BE2C (cell line): ENCODE results near the gene NPIPB6.
A peak's percentile ranks its signal among the peaks of the same experiment; 100 is the strongest.

Experiments used
- DNase-seq: peaks from one replicate; pipeline ENCODE4 v3.0.0-alpha.2; 2020
- H3K27me3 ChIP-seq: fragments of 250-450 bp; sonication (Bioruptor Pico); 2 replicates; pipeline ENCODE4 v1.5.1; 2020; ENCODE audit warnings: mild to moderate bottlenecking
- H3K36me3 ChIP-seq: fragments of 250-450 bp; sonication (Bioruptor Pico); 2 replicates; pipeline ENCODE4 v1.5.1; 2020; ENCODE audit warnings: mild to moderate bottlenecking
- H3K4me1 ChIP-seq: fragments of 250-450 bp; sonication (Bioruptor Pico); 2 replicates; pipeline ENCODE4 v1.5.1; 2020
- H3K4me3 ChIP-seq: 2 replicates; pipeline ENCODE4 v1.5.1; 2011; ENCODE audit warnings: low read depth, low read length
- H3K9me3 ChIP-seq: fragments of 250-450 bp; sonication (Bioruptor Pico); 2 replicates; pipeline ENCODE4 v1.5.1; 2020
- TF ChIP-seq, protein P1 (sequence below): IDR thresholded peaks from 2 replicates; pipeline ENCODE4 v1.5.1; 2012; ENCODE audit warnings: mild to moderate bottlenecking, low read depth, low read length

Gene NPIPB6

GRCh38 chr16:28320741-28321140, 42.6 kb downstream of the NPIPB6 start:
- Histone ChIP-seq H3K4me3 (no peak overlapping the region), H3K36me3 (no peaks in the 10 kb centered on the region), H3K4me1 (no peaks in the 10 kb centered on the region), H3K9me3 (no peaks in the 10 kb centered on the region), H3K27me3 (no peaks in the 10 kb centered on the region)
- TF ChIP-seq, protein P1, sequence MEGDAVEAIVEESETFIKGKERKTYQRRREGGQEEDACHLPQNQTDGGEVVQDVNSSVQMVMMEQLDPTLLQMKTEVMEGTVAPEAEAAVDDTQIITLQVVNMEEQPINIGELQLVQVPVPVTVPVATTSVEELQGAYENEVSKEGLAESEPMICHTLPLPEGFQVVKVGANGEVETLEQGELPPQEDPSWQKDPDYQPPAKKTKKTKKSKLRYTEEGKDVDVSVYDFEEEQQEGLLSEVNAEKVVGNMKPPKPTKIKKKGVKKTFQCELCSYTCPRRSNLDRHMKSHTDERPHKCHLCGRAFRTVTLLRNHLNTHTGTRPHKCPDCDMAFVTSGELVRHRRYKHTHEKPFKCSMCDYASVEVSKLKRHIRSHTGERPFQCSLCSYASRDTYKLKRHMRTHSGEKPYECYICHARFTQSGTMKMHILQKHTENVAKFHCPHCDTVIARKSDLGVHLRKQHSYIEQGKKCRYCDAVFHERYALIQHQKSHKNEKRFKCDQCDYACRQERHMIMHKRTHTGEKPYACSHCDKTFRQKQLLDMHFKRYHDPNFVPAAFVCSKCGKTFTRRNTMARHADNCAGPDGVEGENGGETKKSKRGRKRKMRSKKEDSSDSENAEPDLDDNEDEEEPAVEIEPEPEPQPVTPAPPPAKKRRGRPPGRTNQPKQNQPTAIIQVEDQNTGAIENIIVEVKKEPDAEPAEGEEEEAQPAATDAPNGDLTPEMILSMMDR = no peak
- DNase-seq = no peak

DNA sequence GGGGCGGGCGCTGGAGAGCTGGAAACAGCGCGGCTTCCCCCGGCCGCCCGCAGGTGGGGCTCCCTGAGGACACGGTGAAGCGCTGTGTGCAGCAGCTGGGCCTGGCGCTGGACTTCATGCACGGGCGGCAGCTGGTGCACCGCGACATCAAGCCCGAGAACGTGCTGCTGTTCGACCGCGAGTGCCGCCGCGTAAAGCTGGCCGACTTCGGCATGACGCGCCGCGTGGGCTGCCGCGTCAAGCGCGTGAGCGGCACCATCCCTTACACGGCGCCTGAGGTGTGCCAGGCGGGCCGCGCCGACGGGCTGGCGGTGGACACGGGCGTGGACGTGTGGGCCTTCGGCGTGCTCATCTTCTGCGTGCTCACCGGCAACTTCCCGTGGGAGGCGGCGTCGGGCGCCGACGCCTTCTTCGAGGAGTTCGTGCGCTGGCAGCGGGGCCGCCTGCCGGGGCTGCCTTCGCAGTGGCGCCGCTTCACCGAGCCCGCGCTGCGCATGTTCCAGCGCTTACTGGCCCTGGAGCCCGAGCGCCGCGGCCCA, 43.2 kb downstream of the NPIPB6 start:
- Histone ChIP-seq H3K27me3 (no peaks in the 10 kb centered on the region), H3K9me3 (no peaks in the 10 kb centered on the region), H3K4me1 (no peaks in the 10 kb centered on the region), H3K36me3 (no peaks in the 10 kb centered on the region), H3K4me3 (no peak overlapping the region)
- TF ChIP-seq, protein P1 = no peak
- DNase-seq = no peak

DNA sequence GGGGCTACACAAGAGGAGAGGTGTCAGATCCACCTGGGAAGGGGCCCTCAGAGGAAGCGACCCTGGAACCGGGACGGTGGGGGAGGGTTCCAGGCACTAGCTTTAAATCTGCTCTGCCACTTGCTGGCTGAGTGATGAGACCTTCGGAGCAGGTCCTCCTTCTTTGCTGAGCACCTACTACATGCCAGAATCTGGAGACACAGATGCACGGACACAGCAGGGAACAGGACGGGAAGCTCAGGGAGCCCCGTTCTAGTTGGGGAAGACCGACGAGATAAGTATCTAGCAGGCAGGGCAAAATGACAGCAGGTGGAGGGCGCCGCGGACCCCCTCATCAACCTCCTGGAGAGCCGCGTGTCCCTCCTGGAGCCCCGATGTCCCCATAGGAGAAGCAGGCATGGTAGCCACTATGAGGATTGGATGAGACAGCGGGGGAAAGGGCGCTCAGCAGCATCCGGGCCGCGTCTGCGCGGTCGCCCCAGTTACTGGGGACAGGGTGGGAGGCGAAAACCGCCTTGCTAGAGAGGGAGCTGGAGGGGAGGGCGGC, 43.8 kb downstream of the NPIPB6 start:
- H3K4me1 ChIP-seq = no peaks in the 10 kb centered on the region

DNA sequence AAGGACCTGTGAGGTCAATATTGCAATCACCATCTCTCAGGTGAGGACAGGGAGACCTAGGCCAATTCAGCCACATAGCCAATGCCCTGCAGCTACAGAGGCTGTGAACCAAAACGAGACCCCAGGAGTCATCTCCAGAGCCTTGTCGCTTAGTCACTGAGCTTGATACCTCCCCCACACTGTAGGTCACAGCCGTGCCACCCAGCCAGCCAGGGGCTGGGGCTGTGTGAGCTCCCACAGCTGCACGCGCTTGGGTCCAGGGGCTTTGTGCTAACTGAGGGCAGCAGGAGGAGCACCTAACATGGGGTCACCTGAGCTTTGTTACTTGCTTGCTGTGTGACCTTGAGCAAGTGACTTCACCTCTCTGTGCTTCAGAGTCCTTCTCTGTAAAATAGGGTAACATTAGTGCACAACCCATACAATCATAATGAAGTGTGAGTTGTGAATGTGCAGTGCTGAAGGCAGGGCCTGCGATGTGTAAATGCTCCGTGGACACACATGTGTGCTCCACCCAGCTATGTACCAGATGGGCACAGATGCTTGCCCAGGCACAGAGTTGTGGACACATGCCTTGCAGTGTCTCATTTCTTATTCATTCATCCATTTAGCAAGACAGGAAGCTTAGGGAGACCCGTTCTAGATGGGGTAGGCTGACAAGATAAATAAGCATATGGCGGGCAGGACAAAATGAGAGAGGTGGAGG, 45.1 kb downstream of the NPIPB6 start:
- DNase-seq = no peak
- Histone ChIP-seq H3K9me3 (no peaks in the 10 kb centered on the region), H3K27me3 (no peaks in the 10 kb centered on the region), H3K4me1 (no peaks in the 10 kb centered on the region), H3K4me3 (no peak overlapping the region), H3K36me3 (no peaks in the 10 kb centered on the region)
- TF ChIP-seq, protein P1 = no peak

More for the DNA sequence above, 43.8 kb downstream of the NPIPB6 start:
- Histone ChIP-seq H3K4me3 (no peak overlapping the region), H3K36me3 (no peaks in the 10 kb centered on the region), H3K27me3 (no peaks in the 10 kb centered on the region), H3K9me3 (no peaks in the 10 kb centered on the region)
- DNase-seq = no peak
- TF ChIP-seq, protein P1 = no peak

- no peaks in the 10 kb centered on the region for H3K36me3 ChIP-seq
- H3K4me1 ChIP-seq = no peaks in the 10 kb centered on the region
- no peaks in the 10 kb centered on the region for H3K9me3 ChIP-seq
- no peaks in the 10 kb centered on the region for H3K27me3 ChIP-seq
- no peak overlapping the region for H3K4me3 ChIP-seq
- peak; percentile 85 for DNase-seq
- TF ChIP-seq, protein P1 = peak; percentile 90
Measured at GRCh38 chr16:28317040-28317880, 46.0 kb downstream of the NPIPB6 start.

- no peak for DNase-seq
- H3K4me1 ChIP-seq = no peaks in the 10 kb centered on the region
- TF ChIP-seq, protein P1 = no peak
Measured at GRCh38 chr16:28316054-28316453, 47.3 kb downstream of the NPIPB6 start.

More at GRCh38 chr16:28316054-28316453, 47.3 kb downstream of the NPIPB6 start:
- Histone ChIP-seq H3K9me3 (no peaks in the 10 kb centered on the region), H3K4me3 (no peak overlapping the region), H3K36me3 (no peaks in the 10 kb centered on the region), H3K27me3 (no peaks in the 10 kb centered on the region)
